Jurkat, Clone E6-1 (cell line): ENCODE data around the gene SFSWAP. TPM values are rescaled to one million over a fixed set of nuclear protein-coding genes. Genes with fewer than 3 reads are reported as not detected.
"Not testable (repeated sequence)": the region's sequence is repeated elsewhere in the genome, so short reads cannot be mapped to it uniquely, and the experiment has no call there.

Experiments
- DNase-seq: peaks from one replicate; pipeline ENCODE4 v3.0.0-alpha.2; 2011; ENCODE audit warnings: low read depth, low spot score
- H3K4me3 ChIP-seq: 2 replicates; pipeline ENCODE4 v1.5.1; 2011; ENCODE audit warnings: mild to moderate bottlenecking, low read length, control low read depth, moderate library complexity
- polyA plus RNA-seq: library from polyadenylated mRNA; unstranded; fragments of >200 nt; gene quantifications from one replicate; pipeline ENCODE4 v1.2.1, GENCODE V29; 2012; ENCODE audit warnings: missing spikeins; ENCODE audit not compliant: insufficient read length, insufficient read depth

SFSWAP gene
- polyA plus RNA-seq: 45.8 TPM

- H3K4me3 ChIP-seq: peak within 1 kb of the TSS; percentile 99
- peak; percentile 61 for DNase-seq
These were observed at the start of gene SFSWAP for GRCh38 chr12:131710464-131711457. Gene SFSWAP (plus strand): TSS chr12:131711090. CDS start chr12:131711230, 140 bp downstream.

DNA sequence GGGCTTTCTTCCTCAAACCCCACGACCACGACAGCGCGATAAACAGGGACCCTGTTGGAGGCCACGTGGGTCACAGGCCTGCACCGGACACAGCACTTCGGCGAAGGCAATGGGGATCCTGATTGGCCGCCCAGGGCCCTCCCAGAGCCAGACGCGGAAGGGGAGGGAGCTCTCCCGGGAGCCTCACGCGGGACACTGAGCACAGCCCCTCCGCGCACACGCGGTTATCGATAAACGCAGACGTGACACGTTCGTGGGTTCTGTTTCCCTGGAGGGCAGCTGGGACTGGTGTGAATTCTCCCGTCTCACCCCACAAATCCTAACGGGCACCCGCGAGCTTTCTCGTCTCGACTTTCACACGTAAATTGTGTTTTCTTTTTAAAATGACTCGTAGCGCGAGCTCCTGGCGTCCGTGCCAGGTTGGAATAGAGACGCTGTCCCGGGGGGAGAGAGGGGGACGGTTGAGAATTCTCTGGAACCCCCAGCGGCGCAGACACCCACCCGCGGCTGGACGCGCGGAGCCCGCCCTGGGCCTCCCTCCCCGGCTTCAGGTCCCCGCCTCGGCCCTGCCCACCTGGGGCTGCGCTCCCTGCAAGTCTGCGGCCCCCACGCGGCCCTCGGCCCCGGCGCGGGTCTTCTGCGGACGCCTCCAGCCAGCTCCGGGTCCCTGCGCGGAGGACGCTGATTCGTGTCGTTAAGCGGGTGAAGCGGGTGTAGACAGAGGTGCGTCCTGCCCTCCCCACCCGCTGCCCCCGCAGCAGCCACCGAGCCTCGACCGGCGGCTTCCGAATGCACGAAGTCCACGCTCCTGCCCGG lies 49.5 kb upstream of the SFSWAP start:
- H3K4me3 ChIP-seq, DNase-seq: not testable (repeated sequence)

DNA sequence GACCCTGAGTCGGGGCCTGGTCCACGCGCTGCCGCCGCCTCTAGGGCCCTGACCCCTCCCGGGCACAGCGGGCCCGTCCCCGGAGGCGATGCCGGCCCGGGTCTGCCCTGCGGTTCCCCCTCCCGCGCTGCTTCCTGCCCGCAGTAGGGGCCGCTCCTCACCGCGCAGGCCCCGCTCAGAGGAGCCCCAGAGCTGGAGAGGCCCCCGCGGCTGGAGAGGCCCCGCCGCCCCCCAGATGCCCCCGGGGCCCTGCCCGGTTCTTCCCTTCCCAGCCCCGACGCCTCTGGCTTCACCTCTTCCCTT lies 49.0 kb upstream of the SFSWAP start:
- not testable (repeated sequence) for DNase-seq, H3K4me3 ChIP-seq

DNA sequence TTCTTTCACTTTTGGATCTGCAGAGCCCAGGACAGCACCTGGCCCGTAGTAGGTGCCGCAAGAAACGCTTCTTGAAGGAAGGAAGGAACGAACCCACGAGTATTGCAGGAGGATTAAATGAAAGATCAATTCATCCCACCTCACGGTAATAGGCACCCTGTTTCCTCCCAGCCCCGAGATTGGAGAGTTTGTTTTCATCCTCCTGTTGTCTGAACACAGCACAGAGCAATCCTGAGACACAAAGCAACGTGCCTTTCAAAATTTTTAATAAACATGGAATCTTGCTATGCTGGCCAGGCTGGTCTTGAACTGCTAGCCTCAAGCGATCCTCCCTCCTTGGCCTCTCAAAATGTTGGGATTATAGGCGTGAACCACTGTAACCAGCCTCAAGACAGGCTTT lies 48.5 kb upstream of the SFSWAP start:
- not testable (repeated sequence) for H3K4me3 ChIP-seq, DNase-seq

- not testable (repeated sequence) for DNase-seq, H3K4me3 ChIP-seq
These were observed 45.2 kb upstream of the SFSWAP start for GRCh38 chr12:131665666-131666065.

DNA sequence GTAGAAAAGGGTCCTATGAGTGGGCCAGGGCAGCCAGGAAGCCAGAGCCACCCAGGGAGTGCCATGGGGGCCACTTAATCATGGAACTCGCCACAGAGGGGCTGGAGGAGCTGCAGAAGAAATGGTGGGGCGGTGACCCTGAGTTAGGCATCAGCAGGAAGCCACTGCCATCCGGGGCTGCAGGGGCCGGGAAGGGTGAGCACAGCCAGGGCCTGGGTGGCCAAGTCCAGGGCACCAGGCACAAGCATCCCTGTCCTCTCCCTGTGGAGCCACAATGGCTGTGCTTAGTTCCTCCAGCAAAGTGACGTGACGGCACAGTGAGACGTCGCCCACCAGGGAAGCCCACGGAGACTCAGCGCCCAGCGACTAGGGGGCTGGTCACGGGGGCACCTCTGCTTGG lies 44.4 kb upstream of the SFSWAP start:
- DNase-seq, H3K4me3 ChIP-seq: not testable (repeated sequence)

- DNase-seq, H3K4me3 ChIP-seq: not testable (repeated sequence)
These were observed 43.8 kb upstream of the SFSWAP start for GRCh38 chr12:131666978-131667601.

DNA sequence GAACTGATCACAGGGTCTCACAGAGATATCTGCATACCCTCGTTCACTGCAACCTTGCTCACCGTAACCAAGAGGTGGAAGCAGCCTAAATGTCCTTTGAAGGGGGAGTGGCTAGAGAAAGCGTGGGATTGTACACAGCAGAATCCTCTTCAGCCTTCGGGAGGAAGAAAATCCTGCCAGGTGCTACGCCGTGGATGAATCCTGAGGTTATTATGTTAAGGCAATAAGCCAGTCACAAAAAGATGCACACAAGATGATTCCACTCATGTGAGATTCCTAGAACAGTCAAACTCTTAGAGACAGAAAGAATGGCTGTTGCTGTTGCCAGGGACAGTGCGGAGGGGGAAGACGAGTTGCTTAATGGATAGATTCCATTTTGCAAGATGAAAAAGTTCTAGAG lies 39.6 kb upstream of the SFSWAP start:
- no peak overlapping the region for H3K4me3 ChIP-seq
- DNase-seq: no peak

DNA sequence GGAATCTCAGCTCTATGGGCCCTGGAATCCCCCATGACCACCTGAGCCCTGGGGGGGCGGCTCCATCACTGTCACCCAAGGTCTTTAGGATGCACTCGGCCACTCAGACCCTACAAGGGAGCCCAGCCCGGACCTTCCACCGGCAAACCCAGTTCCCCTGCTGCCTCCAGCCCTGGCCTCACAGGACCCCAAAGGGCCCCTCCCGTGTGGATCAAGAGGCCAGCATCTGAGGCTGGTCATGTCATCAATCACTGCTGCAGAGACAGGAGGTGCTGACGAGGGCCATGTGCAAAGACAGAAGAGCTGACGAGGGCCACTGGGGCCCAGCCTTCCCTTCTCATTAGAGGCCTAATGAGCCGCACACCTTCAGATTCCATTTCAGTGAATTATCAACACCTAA lies 39.0 kb upstream of the SFSWAP start:
- no peak for DNase-seq
- no peak overlapping the region for H3K4me3 ChIP-seq

- DNase-seq: no peak
- no peak overlapping the region for H3K4me3 ChIP-seq
These were observed 38.5 kb upstream of the SFSWAP start for GRCh38 chr12:131672311-131672940.

GRCh38 chr12:131672941-131673887 lies 37.7 kb upstream of the SFSWAP start:
- H3K4me3 ChIP-seq: no peak overlapping the region
- DNase-seq: no peak

GRCh38 chr12:131673888-131674257 lies 37.0 kb upstream of the SFSWAP start:
- H3K4me3 ChIP-seq: no peak overlapping the region
- DNase-seq: no peak

GRCh38 chr12:131674373-131674772 lies 36.5 kb upstream of the SFSWAP start:
- DNase-seq: no peak
- H3K4me3 ChIP-seq: no peak overlapping the region

- DNase-seq: no peak
- H3K4me3 ChIP-seq: no peak overlapping the region
These were observed 35.5 kb upstream of the SFSWAP start for GRCh38 chr12:131675126-131676080.

DNA sequence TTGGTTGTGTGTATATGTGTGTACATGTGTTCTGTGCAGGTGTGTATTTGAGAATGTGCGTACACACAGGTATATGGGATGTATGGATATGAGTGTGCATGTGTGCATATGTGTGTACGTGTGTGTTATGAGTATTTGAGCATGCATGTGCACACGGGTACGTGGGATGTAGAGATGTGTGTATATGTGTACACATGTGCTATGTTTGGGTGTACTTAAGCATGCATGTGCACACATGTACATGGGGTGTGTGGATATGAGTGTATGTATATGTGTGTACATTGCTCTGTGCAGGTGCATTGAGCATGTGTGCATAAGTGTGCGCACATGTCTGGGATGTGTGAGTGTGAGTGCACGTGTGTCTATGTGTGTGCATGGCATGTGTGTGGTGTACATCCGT lies 34.3 kb upstream of the SFSWAP start:
- no peak for DNase-seq
- H3K4me3 ChIP-seq: no peak overlapping the region

DNA sequence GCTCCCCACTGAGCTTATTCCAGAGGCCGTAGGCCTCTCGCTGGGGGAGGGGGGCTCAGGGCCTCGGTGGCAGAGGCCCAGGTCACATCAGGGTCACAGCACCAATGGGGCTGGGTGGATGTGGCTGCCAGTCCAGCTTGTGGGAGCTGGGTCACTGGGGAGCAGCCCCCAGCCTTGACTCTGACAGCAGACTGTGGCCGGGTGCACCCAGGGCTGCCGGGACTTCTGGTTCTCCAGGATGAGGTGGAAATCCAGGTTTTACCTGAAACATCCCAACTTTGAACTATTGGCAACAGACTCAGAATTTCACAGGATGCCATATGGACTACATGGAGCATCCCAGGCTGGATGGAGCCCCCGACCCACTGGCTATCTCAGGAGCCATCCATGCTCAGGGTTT lies 33.8 kb upstream of the SFSWAP start:
- H3K4me3 ChIP-seq, DNase-seq: not testable (repeated sequence)

GRCh38 chr12:131677699-131678098 lies 33.2 kb upstream of the SFSWAP start:
- no peak for DNase-seq
- H3K4me3 ChIP-seq: no peak overlapping the region
